ENCODE data around the gene KIAA1549.

The KIAA1549 gene

DNA sequence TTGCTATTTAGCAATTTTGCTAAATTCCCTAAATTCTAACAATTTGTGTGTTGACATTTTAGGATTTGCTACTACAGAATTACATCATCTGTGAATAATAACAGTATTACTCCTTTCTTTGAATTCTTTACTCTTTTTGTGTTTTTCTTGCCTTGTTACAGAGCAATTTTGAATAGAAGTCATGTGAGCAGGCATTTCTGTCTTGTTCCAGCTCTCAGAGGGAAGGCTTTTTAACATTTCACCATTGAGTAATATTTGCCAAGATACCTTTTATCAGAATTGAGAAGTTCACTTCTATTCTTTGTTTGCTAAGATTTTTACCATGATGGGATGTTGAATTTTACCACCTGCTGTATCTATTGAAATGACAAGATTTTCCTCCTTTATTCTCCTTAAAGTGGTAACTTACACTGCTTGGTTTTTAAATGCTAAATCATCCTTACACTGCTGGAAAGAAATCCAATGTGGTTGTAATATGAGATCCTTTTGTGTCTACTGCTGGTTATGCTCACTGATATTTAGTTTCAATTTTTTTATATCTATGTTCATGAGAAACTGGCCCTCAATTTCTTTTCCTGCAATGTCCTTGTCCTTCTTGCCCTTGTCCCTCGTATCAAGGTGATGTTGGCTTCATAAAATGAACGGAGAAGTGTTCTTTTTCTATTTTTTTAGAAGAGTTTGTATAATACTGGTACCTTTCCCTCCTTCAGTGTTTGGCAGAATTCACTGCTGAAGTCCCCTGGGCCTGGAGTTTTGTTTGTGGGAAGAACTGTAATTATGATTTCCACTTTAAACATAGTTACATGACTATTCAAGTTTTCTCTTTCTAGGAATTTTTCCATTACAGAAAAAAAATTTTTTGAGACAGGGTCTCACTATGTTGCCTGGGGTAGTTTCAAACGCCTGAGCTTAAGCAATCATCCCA lies 132.9 kb downstream of the KIAA1549 start:
- H2AFZ ChIP-seq (ENCODE audit: low read depth): no peak overlapping the region
- no peaks in the 10 kb centered on the region for H3K36me3 ChIP-seq (ENCODE audit: insufficient read depth)
- no peaks in the 10 kb centered on the region for H3K4me1 ChIP-seq (ENCODE audit: low read depth, poor library complexity, severe bottlenecking)
- TF ChIP-seq, protein P1, sequence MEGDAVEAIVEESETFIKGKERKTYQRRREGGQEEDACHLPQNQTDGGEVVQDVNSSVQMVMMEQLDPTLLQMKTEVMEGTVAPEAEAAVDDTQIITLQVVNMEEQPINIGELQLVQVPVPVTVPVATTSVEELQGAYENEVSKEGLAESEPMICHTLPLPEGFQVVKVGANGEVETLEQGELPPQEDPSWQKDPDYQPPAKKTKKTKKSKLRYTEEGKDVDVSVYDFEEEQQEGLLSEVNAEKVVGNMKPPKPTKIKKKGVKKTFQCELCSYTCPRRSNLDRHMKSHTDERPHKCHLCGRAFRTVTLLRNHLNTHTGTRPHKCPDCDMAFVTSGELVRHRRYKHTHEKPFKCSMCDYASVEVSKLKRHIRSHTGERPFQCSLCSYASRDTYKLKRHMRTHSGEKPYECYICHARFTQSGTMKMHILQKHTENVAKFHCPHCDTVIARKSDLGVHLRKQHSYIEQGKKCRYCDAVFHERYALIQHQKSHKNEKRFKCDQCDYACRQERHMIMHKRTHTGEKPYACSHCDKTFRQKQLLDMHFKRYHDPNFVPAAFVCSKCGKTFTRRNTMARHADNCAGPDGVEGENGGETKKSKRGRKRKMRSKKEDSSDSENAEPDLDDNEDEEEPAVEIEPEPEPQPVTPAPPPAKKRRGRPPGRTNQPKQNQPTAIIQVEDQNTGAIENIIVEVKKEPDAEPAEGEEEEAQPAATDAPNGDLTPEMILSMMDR (conservative IDR thresholded peaks at IDR 0.05; ENCODE audit: low read depth, low read length): no peak
- H3K9ac ChIP-seq: no peak overlapping the region
- no peaks in the 10 kb centered on the region for H3K79me2 ChIP-seq (ENCODE audit: insufficient read depth, low read depth)
- H3K4me3 ChIP-seq (IDR thresholded peaks at IDR 0.05; ENCODE audit: insufficient read depth, low read depth, low read length): no peak overlapping the region
- no peaks in the 10 kb centered on the region for H3K27me3 ChIP-seq (ENCODE audit: insufficient read depth, low read depth)
- no peak overlapping the region for H3K27ac ChIP-seq
- no peaks in the 10 kb centered on the region for H4K20me1 ChIP-seq (ENCODE audit: insufficient read depth)
- no peak overlapping the region for H3K4me2 ChIP-seq

GRCh38 chr7:138845711-138846110 lies 135.5 kb downstream of the KIAA1549 start:
- H3K79me2 ChIP-seq (ENCODE audit: insufficient read depth, low read depth): no peaks in the 10 kb centered on the region
- H3K9ac ChIP-seq: no peak overlapping the region
- no peaks in the 10 kb centered on the region for H4K20me1 ChIP-seq (ENCODE audit: insufficient read depth)
- H3K4me1 ChIP-seq (ENCODE audit: low read depth, poor library complexity, severe bottlenecking): no peaks in the 10 kb centered on the region
- TF ChIP-seq, protein P1 (conservative IDR thresholded peaks at IDR 0.05; ENCODE audit: low read depth, low read length): no peak
- H3K4me3 ChIP-seq (IDR thresholded peaks at IDR 0.05; ENCODE audit: insufficient read depth, low read depth, low read length): no peak overlapping the region
- H3K4me2 ChIP-seq: no peak overlapping the region
- H3K36me3 ChIP-seq (ENCODE audit: insufficient read depth): no peaks in the 10 kb centered on the region
- H3K27me3 ChIP-seq (ENCODE audit: insufficient read depth, low read depth): no peaks in the 10 kb centered on the region
- no peak overlapping the region for H3K27ac ChIP-seq
- no peak overlapping the region for H2AFZ ChIP-seq (ENCODE audit: low read depth)

DNA sequence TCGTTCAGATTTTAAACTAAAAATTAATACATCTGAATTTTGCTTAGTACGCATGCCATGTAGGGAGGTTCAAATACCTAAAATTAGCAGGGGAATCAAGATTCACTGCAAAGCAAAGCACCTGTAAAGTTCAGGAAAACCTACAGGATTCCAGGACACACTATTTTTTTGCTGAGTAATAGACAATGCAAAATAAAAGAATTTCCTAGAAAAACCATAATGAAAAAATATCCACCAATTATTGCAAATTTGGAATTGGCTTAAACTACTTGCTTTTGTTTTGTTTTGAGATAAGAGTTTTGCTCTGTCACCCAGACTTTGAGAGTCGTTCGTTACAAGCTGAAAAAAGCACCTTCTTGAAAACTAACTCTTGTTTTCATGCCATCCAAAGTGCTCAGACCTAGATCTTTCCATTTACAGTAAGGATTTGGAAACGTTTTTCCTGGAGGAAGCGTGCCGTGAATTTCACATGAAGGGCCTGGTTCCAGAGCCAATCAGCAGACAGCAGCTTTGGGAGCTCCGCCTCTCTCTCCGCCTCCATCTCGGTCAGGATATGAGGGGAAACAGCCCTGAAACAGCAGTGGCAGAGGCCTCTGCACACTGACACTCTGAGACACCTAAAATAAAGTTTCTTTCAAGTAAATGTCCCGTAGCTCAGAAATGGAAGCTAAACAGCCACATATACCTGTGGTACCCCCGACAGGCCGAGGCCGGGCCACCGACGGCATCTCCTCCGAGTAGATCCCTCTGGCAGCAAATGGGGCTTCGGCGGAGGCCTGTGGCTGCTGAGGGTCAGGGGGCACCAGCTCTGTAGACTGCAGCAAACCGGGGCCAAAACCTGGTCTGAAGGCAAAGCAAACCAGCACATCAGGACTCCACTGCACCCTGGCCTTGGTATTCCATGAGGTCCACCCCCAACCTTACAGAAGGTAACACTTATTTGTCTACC lies 137.3 kb downstream of the KIAA1549 start:
- TF ChIP-seq, protein P1 (conservative IDR thresholded peaks at IDR 0.05; ENCODE audit: low read depth, low read length): no peak
- H3K4me3 ChIP-seq (IDR thresholded peaks at IDR 0.05; ENCODE audit: insufficient read depth, low read depth, low read length): no peak overlapping the region
- no peaks in the 10 kb centered on the region for H3K36me3 ChIP-seq (ENCODE audit: insufficient read depth)
- no peak overlapping the region for H2AFZ ChIP-seq (ENCODE audit: low read depth)
- H3K27ac ChIP-seq: no peak overlapping the region
- no peaks in the 10 kb centered on the region for H3K79me2 ChIP-seq (ENCODE audit: insufficient read depth, low read depth)
- no peaks in the 10 kb centered on the region for H3K27me3 ChIP-seq (ENCODE audit: insufficient read depth, low read depth)
- H3K9ac ChIP-seq: no peak overlapping the region
- no peaks in the 10 kb centered on the region for H3K4me1 ChIP-seq (ENCODE audit: low read depth, poor library complexity, severe bottlenecking)
- H3K4me2 ChIP-seq: no peak overlapping the region
- H4K20me1 ChIP-seq (ENCODE audit: insufficient read depth): no peaks in the 10 kb centered on the region

GRCh38 chr7:138842111-138842510 lies 139.1 kb downstream of the KIAA1549 start:
- Histone ChIP-seq H3K4me2 (no peak overlapping the region), H2AFZ (ENCODE audit: low read depth) (no peak overlapping the region), H3K9ac (no peak overlapping the region), H4K20me1 (ENCODE audit: insufficient read depth) (no peaks in the 10 kb centered on the region), H3K27me3 (ENCODE audit: insufficient read depth, low read depth) (no peaks in the 10 kb centered on the region), H3K36me3 (ENCODE audit: insufficient read depth) (no peaks in the 10 kb centered on the region), H3K4me1 (ENCODE audit: low read depth, poor library complexity, severe bottlenecking) (no peaks in the 10 kb centered on the region), H3K4me3 (IDR thresholded peaks at IDR 0.05; ENCODE audit: insufficient read depth, low read depth, low read length) (no peak overlapping the region), H3K27ac (no peak overlapping the region), H3K79me2 (ENCODE audit: insufficient read depth, low read depth) (no peaks in the 10 kb centered on the region)
- TF ChIP-seq, protein P1 (conservative IDR thresholded peaks at IDR 0.05; ENCODE audit: low read depth, low read length): no peak

Measured in KMS-11 (cell line).